ENCODE measurements around the gene SYNDIG1L.
"Not testable (repeated sequence)": the region's sequence is repeated elsewhere in the genome, so short reads cannot be mapped to it uniquely, and the experiment has no call there.

The SYNDIG1L gene

DNA sequence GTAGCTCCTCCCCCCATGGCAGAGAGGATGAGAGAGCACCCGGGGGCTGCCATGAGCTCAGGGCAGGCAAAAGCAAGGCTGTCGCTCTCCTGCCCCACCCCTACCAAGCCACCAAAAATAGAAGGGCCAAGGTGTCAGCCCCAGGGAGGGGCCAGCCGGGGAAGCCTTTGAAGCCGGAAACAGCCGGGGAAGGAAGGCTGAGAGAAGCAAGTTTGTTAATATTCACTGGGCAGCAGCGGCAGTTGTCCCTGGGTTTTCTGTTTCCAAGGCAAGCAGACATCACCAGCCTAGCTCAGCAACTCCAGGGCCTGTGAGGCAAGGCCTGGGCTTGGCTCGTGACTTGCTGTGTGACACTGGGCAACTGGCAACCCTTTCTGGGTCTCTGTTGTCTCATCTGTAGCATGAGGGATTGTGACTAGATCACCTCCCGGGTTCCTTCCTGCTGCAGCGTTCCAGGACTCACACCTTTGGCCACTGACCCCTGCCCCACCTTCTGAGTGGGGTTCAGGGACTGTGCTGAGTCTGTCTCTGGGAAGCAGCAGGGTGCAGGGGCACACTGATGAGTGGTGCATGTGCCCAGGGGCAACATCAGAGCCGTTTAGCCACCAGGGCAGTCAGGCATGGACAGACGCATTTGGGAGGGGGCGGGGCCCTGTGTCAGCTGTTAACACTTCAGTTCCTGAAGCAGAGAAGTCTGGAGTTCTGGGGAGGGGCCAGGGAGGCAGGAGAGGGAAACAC, 24.3 kb downstream of the SYNDIG1L start:
- DNase-seq, result peak; percentile 65

- no peak for DNase-seq
Observed at GRCh38 chr14:74400919-74401503, 25.0 kb downstream of the SYNDIG1L start.

DNA sequence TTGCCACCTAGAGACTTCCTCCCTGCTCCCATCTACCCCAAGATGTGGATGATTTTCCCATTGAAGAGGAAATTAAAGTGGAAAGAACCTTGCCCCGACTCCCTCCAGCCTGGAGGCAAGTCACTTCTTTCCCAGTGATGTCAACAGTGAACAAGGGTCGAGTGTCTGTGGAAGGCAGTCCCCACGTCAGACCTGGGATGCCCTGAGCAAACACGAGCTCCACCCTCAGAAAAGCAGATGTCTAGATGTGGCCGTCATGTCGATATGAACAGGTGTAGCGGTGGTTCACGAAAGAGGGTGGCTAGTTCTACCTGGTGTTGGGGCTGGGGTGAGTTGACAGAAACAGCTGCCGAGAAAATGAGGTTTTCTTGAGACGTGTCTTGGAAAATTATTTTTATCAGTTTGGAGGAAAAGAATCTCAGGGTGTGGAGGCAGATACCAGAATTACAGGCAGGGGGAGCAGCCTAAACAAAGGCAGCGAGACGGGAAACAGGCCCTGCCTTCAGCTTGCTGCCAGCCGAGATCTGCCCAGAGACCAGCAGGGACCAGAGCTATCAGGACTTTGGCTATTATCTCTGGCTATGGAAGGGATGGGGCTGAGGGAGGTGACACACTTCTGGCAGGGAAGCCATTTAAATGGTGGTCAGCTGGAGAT, 25.9 kb downstream of the SYNDIG1L start:
- no peak for DNase-seq

DNA sequence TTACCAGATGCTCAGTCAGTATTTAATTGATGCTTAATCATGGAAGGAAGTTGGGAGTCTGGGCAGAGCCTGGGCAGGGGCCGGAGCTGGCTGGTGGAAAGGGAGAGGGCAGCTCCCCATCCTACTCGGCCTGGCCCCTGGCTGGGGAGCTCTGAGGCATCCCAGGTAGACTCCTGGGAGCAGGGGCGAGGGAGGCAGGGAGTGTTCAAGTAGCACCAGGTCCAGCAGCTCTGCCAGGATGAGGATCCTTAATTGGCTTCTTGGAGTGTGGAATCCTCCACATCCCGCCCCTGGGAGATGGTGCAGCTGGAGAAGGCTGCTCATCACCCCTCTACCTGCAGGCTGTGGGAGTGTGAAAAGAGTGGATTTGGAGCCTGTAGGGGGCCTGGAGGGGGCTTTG, 30.9 kb downstream of the SYNDIG1L start:
- DNase-seq, result no peak

- DNase-seq, result no peak
Observed at GRCh38 chr14:74394549-74394948, 31.5 kb downstream of the SYNDIG1L start.

- DNase-seq, result no peak
Observed at GRCh38 chr14:74392616-74393570, 33.1 kb downstream of the SYNDIG1L start.

- no peak for DNase-seq
Observed at GRCh38 chr14:74391479-74391878, 34.5 kb downstream of the SYNDIG1L start.

- DNase-seq, result not testable (repeated sequence)
Observed at GRCh38 chr14:74390505-74390904, 35.5 kb downstream of the SYNDIG1L start.

- no peak for DNase-seq
Observed at GRCh38 chr14:74389980-74390379, 36.0 kb downstream of the SYNDIG1L start.

GRCh38 chr14:74382231-74382630, 43.8 kb downstream of the SYNDIG1L start:
- no peak for DNase-seq

GRCh38 chr14:74381571-74381970, 44.4 kb downstream of the SYNDIG1L start:
- not testable (repeated sequence) for DNase-seq

GRCh38 chr14:74380845-74381244, 45.2 kb downstream of the SYNDIG1L start:
- no peak for DNase-seq

- DNase-seq, result no peak
Observed at GRCh38 chr14:74380172-74380571, 45.8 kb downstream of the SYNDIG1L start.

GRCh38 chr14:74377976-74378690, 47.9 kb downstream of the SYNDIG1L start:
- DNase-seq, result no peak

- DNase-seq, result no peak
Observed at GRCh38 chr14:74368441-74368840, 57.6 kb downstream of the SYNDIG1L start.

GRCh38 chr14:74368026-74368425, 58.0 kb downstream of the SYNDIG1L start:
- DNase-seq, result no peak

DNA sequence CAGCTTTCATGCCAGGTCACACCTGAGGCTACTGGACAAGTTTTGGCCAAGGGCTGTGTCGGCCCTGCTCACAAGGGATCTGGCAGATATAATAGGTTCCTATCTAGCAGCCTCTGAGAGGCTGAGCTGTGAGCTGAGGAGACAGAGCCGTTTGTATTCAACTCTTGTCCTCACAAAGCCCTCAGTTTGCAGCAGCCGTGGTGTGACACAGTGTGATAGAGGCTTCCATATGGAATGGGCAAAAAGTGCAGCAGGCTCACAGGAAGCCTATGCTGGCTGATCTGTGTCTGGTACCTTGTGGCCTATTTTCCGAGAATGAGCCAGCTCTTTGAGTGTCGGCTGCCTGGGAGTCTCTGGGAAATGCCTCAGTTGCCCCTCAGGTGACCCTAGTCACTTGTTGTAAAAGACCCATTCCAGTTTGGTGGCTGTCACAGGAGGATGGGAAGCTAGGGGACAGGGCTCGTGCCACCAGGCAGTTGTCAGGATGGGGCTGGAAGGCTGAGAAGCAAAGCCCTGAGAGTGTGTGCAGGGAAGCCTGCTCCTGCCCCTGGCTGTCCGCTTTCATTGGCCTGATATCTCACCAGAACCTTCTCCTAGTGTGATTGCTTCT, 61.6 kb downstream of the SYNDIG1L start:
- no peak for DNase-seq

GRCh38 chr14:74362361-74362915, 63.6 kb downstream of the SYNDIG1L start:
- DNase-seq, result peak; percentile 72

- no peak for DNase-seq
Observed at GRCh38 chr14:74360163-74360562, 65.8 kb downstream of the SYNDIG1L start.

DNA sequence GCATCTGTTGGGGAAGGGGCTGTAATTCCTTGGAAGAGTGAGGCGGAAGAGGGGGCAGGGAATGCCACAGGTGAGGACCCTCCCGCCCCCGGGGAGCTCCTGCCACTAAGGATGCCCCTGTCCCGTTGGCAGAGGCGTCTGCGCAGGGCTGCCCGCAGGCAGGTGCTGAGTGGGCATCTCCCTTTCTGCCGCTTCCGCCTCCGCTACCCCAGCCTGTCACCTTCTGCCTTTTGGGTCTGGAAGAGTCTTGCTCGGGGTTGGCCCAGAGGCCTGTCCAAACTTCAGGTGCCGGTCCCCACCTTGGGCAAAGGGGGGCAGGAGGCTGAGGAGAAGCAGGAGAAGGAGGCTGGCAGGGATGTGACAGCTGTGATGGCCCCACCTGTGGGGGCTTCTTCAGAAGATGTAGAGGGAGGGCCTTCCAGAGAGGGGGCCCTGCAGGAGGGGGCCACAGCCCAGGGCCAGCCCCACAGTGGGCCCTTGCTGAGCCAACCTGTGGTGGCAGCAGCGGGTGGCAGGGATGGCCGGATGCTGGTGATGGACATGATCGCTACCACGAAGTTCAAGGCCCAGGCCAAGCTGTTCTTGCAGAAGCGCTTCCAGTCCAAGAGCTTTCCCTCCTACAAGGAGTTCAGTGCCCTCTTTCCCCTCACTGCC, 67.7 kb downstream of the SYNDIG1L start:
- no peak for DNase-seq

GRCh38 chr14:74357585-74357984, 68.4 kb downstream of the SYNDIG1L start:
- DNase-seq, result no peak

All from activated CD4-positive, alpha-beta T cell treated with anti-CD3 and anti-CD28 coated beads, Interleukin-10, Interleukin-2, amounts not matched to agents 100 ng/mL and 50 ng/mL, durations not matched to agents 16 hours and 8 hours (primary cell).